GM19463 (cell line): ENCODE results near the gene HHATL.

Source experiments
- ATAC-seq: cut with Tn5 transposase; IDR thresholded peaks from one replicate; pipeline ENCODE4 v1.9.1; 2021; ENCODE audit warnings: mild to moderate bottlenecking, moderate library complexity; ENCODE audit not compliant: unreplicated experiment

Gene HHATL

DNA sequence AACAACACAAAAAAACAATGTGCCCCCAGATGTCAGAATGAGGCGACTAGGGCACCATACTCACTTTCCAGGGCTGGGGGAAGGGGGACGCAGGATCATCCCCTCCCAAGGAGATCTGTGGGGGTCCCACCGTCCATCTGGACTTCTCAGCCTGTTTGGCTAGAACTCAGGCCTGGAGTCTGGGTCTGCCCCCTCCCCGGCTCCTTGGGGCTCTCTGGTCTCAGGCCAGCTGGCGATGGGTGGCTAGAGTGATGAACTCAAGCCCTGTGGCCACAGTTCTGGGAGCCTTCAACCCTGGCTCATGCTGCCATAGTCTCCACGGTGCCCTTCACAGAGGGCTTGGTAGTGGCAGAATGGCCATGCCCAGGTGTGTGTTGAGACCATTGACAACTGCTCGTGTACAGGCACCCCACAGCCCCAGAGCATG is 35.5 kb downstream of the HHATL start:
- no peak for ATAC-seq

DNA sequence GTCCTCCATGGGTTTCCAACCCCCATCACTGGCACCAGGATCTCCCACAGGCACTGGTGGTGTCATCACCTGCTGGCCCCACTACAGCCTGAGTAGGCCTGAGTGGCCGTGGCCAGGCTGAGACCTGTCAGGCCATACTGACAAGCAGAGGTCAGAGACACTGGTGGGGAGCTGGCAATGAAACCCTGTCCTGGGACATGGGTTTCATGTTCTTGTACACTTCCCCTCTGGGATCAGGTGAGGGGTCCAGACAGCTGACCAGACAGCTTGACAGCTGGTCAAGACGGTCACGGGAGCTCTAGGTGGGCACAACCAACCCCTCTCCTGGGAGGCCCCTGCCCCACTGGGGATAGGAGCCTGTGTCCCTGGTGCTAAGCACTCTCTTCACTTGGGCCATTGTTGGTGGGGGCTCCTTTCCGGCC is 36.0 kb downstream of the HHATL start:
- ATAC-seq, result no peak

DNA sequence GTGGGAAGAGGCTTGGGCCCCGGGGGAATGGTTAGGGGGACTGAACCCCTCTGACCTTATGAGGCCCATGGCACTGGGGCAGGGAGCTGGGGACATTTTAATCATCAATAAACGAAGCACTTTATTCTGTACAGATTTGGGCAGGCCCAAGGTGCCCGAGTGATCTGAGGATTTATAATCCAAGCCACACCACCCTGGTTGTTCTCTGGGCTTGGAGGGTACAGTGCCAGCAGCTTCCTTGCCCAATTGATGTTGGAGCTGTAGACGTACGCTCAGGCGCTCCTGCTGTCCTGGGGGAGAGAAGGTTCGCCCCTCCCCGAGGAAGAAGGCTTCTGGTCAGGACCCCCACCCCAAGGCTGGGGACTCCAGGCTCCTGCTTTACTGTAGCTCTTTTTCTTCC is 36.6 kb downstream of the HHATL start:
- ATAC-seq, result no peak

DNA sequence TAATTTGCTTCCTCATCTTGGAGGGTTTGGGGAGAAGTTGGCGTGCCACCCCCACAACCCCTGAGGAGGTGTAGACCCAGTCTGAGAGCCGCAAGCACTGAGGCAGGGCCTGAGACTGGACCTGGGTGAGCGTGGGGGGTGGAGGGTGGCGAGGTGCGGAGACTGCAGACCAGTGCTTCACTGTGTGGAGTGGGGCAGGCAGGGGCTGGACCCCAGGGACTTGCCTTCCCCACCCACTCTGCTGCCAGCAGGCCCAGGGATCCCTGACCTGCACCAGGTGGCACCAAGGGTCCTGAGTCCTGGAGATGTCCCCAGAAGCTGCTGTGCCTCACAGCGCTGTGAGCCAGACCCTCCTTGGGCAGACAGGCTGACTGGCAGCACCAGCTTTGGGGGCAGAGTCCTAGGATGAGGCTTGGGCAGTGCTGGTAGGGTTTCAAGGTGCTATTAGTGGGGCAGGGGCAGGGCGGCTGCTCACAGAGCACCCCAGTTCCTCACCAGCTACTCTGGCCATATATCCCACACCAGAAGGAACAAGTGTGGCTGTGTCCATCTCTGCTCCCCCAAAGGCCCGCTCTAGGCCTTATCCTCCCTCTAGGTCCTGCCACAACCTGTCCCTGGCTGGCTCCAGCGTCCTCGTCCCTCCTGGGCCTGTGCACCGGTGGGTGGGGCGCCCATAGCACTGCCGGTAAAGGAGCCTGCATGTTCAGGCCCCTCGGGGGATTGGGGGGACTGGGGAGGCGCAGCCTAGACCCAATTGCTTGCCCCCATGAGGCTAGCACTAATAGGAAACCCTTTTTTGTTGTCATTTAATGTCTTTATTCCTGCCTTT is 37.3 kb downstream of the HHATL start:
- ATAC-seq, result no peak

DNA sequence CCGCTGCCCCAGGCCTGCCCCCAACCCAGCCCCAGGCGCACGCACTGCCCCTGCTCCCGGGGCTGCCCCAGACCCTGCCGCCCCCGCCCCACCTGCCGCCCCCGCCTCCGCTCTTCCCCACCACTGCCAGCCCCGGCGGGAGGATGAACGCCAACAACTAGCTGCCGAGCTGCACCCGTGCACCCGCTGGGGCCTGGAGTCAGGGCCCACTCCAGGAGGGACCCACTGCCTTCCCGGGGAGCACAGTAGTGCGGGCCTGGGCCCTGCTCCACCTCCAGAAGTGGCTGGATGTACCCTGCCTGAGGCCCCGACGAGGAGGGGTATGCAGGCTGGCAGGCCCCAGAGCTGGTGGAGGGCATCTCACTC is 38.2 kb downstream of the HHATL start:
- no peak for ATAC-seq

DNA sequence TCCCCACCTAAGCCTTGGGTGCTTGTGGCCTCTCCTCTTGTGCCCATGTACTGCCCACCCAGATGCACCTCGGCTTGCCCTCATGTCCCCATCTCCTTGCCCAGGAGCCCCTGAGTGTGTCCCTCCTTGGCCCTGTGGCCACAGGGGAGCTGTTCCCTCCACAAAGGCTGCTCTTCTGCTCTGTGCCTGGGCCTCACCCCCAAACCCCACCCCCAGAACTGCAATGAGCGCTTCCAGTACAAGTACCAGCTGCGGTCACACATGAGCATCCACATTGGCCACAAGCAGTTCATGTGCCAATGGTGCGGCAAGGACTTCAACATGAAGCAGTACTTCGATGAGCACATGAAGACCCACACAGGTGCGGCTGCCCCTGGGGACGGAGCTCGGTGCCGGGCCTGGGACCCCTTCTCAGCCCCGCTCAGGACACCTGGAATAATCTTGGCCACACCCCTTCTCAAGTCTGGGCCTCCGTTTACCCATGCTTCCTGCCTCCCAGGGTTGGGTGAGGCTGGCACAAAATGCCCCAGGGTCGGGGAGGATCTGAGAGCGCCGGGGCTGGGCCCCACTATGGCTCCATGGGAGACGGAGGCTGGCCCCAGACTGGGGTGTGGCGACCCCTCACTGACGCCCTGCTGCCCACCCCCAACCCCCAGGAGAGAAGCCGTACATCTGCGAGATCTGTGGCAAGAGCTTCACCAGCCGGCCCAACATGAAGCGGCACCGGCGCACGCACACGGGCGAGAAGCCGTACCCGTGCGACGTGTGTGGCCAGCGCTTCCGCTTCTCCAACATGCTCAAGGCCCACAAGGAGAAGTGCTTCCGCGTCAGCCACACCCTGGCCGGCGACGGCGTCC is 38.8 kb downstream of the HHATL start:
- no peak for ATAC-seq

DNA sequence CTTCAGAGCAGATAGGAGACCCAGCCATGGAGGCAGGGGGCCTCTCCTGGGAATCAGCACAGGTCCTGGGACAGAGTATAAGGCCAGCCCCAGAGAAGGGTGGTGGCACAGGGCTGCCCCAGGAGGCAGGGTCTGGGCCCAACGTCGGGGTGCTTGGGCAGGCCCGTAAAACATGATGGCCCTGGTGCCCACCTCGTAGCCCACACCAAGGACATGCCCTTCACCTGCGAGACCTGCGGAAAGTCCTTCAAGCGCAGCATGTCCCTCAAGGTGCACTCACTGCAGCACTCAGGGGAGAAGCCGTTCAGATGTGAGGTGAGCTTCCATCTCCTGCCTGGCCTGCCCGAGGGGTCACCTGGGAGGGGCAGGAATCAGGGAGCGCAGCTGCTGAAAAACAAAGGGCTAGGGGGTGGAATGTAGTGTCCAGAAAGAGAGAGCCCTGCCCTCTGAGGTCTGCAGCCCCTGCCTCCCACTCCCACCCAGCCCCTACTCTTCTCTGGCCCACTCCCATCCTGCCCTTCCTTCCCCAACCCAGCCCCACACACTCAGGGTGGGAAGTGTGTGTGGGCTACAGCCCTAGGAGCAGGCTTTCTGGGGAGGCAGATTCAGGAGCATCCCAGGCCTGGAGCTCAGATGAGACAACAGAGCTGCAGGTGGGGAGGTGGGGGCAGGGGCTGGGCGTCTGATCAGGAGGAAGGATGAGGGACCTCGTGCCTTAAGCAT is 39.6 kb downstream of the HHATL start:
- ATAC-seq, result no peak

DNA sequence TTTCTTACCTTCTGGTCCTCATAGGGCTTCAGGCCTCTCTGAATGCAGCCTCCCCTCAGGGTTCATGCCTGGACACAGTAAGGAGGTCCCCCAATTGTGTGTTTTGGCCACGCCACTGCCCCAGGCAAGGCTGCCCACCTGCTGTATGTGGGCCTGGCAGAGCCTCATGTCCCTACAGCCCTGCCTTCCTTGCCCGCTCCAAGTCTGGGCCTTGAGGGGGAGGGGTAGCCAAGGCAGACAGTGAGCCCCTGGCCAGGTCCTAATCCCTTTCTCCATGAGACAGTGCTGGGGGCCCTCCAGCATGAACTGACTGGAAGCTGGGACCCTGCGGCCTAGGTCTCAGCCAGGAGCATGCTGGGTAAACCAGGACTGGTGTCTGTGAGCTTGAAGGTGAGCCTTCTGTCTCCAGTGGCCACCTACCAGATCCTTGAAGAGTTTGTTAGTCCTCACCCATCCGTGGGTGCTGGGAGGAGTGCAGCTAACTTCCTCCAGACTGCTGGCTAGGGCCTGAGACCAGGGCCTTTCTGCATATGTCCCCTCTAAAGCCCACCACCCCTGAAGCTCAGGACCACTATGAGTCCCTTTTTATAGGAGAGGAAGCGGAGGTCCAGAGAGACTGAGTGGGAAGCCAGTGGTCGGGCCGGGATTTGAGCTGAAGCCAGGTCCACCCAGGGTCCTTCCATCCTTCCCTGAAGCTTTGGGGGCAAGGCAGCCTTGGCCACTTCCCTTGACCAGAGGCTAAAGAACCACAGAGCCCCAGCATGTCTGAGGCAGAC is 40.4 kb downstream of the HHATL start:
- no peak for ATAC-seq

DNA sequence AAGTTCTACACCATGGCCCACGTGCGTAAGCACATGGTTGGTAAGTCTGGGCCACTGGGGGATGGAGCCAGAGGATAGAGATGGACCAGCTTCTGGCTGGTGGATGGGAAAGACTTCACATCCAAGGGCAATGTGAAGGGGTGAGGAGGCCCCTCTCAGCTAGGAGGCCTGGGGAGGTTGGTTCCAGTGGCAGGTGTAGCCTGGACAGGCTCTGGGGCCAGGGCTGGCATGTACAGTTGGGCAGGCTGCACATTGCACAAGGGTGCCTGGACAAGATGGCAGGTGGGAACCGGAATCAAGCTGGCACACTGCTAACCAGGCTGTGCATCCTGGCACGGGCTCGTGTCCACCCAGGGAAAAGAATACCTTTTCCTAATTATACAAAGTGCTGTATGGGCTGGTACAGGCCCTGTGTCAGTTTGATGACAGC is 41.0 kb downstream of the HHATL start:
- no peak for ATAC-seq

DNA sequence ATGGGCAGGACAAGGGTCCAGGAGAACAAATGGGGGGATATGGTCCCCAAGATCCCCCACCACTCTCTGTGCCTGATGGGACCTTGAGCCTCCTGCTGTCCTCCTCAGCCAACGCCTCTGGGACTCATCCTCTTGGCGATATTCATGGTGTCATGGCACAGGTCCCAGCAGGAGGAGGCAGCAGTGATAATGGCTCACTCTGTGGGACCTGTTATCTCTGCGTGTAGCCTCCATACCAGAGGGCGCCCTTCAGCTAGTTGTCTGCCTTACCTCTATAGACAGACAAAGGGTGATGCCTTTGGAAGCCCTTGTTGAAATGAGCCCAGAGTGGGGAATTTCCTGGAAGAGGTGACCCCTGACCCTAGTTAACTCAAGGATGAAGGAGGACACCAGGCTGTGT is 41.7 kb downstream of the HHATL start:
- ATAC-seq, result no peak

DNA sequence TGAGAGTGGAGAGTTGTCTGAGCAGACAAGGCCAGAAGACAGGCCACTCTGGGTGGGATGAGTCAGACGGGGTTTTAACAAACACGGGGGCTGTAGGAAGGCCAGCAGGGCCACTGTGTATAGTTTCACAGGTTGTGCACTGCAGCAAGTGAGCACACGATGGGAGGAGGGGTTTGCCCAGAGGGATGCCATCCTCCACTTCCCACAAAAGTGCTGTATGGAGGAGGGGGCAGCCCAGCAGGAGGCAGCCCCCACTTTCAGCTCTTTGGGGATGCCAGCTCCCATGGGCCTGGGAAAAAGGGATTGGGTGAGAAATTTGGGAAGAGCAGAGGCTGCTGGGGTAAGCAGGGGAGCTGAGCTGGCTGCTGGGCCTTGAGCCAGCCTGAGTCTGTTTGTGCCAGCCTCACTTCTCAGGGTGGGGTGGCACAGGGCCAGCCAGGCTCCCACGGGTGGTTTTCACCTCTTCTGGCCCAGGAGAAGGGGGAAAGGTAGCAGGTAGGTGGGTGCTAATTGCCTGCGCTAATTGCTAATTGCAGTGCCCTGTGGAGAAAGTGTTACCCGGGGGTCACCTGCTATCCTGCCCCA is 42.4 kb downstream of the HHATL start:
- no peak for ATAC-seq

DNA sequence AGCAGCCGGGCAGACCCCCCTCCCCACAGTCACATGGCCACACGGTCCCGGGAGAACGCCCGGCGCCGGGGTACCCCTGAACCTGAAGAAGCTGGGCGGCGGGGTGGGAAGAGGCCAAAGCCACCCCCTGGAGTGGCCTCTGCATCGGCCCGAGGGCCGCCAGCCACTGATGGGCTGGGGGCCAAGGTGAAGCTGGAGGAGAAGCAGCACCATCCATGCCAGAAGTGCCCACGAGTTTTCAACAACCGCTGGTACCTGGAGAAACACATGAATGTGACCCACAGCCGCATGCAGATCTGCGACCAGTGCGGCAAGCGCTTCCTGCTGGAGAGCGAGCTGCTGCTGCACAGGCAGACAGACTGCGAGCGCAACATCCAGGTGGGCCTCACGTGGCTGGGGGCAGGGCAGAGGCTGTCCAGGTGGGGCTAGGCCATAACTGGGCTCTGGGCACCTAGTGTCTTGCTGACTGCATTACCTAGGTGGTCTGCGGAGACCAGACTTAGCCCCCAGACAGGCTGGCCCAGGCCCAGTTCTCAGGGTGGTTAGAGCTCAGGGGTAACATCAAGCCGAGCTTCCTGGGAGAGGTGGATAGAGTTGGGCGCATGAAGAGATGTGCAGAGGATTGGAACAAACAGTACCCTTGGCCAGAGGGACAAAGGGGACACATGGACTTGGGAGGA is 43.0 kb downstream of the HHATL start:
- no peak for ATAC-seq

DNA sequence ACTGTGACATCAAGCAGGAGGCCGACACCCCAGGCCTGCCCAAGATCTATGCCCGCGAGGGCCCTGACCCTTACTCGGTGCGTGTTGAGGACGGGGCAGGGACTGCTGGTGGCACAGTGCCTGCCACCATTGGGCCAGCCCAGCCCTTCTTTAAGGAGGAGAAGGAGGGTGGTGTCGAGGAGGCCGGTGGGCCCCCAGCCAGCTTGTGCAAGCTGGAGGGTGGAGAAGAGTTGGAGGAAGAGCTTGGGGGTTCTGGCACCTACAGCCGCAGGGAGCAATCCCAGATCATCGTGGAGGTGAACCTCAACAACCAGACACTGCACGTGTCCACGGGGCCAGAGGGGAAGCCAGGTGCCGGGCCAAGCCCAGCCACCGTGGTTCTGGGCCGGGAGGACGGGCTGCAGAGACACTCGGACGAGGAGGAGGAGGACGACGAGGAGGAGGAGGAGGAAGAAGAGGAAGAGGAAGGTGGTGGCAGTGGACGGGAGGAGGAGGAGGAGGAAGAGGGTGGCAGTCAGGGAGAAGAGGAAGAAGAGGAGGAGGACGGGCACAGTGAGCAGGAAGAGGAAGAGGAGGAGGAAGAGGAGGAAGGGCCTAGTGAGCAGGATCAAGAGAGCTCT is 43.7 kb downstream of the HHATL start:
- ATAC-seq, result no peak

DNA sequence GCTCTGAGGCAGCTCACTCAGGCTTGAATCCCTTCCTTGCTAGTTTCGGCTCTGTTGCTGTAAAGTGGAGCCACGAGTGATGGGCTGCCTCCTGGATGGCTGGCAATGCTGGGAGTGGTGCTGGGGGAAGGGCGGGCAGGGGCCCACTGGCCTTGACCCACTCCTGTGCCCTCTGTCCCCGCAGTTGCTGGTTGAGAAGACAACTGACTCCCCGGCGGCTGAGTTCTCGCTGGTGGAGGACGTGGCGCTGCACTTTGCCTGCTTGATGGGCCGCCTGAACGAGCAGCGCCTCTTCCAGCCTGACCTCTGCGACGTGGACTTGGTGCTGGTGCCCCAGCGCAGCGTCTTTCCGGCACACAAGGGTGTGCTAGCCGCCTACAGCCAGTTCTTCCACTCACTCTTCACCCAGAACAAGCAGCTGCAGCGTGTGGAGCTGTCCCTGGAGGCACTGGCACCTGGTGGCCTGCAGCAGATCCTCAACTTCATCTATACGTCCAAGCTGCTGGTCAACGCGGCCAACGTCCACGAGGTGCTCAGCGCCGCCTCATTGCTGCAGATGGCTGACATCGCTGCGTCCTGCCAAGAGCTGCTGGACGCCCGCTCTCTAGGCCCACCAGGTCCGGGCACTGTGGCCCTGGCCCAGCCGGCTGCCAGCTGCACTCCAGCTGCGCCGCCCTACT is 44.4 kb downstream of the HHATL start:
- ATAC-seq, result no peak

DNA sequence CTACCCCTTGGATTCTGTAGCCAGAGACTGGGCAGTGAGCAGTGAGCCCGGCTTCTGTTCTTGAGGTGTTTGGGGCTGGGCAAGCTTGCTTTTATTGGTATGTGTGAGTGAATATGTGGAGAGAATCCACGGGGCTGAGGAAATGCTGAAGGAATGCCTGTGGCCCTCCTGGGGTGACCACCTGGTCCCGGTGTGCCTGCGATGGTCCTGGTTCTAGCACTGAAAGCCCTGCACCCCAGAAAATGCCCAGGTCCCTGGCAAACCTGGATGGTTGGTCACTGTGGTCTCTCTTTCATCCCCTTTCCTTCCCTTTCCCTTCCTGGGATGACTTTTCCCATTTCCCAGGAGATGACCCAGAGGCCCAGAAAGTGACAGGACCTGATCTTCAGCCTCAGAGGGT is 44.9 kb downstream of the HHATL start:
- no peak for ATAC-seq

DNA sequence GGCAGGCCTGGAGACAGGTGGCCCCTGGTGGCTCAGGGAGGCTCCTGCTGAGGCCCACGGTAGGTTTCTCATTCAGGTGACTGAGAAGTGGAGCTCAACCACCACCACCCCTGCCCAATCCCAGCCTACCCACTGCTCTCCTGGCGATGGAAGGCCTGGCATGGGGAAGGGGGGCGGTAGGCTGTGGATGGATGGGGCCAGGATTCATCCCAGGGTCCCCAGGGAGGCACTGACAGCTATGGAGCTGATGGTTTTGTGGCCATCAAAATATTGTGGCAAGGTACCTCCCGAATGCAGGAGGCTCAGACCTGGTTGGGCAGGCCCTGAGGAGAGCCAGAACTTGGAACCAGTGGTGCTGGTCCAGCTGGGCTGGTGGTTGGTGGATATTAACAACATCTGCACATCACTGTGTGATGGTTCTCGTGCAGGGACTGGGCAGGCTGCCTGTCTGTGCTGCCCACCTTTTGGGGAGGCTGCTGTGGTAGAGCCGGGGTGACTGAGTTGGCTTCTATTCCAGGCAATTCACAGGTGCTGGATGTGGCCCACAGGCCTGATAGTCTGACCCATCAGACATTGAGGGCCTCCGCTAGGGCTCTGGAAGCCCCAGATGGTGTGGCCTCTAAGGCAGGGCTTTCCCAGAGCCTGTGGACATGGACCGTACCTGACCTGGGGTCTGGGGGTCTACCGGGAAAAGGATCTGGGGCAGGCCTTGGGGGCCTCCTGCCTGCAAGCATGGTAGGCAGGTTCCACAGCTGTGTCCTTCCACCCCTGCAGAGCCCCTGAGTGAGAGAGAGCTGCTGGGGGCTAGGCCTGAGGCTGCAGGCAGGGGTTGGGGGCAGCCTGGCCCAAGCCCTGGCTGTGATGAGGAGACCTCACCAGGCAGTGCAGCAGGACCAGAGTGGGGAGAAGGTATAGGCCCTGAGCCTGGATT is 45.7 kb downstream of the HHATL start:
- ATAC-seq, result no peak

DNA sequence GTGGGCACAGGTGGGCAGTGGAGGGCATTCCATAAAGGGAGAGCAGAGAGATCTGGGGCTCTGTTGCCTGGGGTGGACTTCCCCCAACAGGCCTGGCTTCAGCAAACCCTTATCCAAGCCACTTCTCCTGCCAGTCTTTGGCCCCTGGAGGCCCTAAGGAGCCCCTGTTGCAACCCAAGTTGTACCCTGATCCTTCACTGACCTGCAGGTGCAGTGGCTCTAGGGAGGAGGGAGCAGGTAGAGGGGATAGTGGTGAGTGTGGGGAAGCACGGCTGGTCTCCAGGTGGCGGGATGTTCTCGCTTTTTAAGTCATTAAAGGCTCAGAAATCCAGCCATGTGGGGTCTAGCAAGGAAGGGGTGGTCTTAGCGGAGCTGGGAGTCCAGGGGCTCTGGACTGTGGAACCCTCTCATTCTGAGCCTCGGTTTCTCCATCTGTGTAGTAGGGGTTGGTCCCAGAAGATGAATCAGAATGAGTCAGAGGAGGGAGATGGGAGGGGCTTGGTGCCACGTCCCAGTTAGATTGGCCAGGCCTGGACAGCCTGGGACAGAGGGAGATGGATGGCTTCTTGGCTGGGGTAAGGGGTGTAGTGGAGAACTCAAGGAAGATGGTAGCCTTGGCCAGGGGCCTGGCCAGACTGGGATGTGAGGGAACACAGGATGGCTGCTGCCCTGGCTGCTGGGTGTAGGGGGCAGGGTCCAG is 46.5 kb downstream of the HHATL start:
- no peak for ATAC-seq
